Endothelial cell (in vitro differentiated cells): Measurements from ENCODE around the gene FIGNL2. TPM values are rescaled to one million over a fixed set of nuclear protein-coding genes. Genes with fewer than 3 reads are reported as not detected.

ENCODE experiments used
- DNase-seq: peaks from one replicate; pipeline ENCODE4 v3.0.0; 2021; ENCODE audit warnings: low spot score
- H3K27ac Mint-ChIP-seq: one replicate; pipeline ENCODE4 v1.8.0; 2021; ENCODE audit warnings: mixed read lengths, inconsistent platforms; ENCODE audit not compliant: unreplicated experiment
- H3K27me3 Mint-ChIP-seq: one replicate; pipeline ENCODE4 v1.8.0; 2021; ENCODE audit warnings: mild to moderate bottlenecking, moderate library complexity, mixed read lengths, inconsistent platforms; ENCODE audit not compliant: unreplicated experiment
- H3K36me3 Mint-ChIP-seq: one replicate; pipeline ENCODE4 v1.8.0; 2021; ENCODE audit warnings: mild to moderate bottlenecking, low read depth, mixed read lengths, inconsistent platforms; ENCODE audit not compliant: unreplicated experiment
- H3K4me1 Mint-ChIP-seq: one replicate; pipeline ENCODE4 v1.8.0; 2021; ENCODE audit warnings: mild to moderate bottlenecking, mixed read lengths, inconsistent platforms; ENCODE audit not compliant: unreplicated experiment
- H3K4me3 Mint-ChIP-seq: one replicate; pipeline ENCODE4 v1.8.0; 2021; ENCODE audit warnings: mild to moderate bottlenecking, mixed read lengths, inconsistent platforms; ENCODE audit not compliant: unreplicated experiment
- H3K9me3 Mint-ChIP-seq: one replicate; pipeline ENCODE4 v1.8.0; 2021; ENCODE audit warnings: mixed read lengths, inconsistent platforms; ENCODE audit not compliant: unreplicated experiment
- CTCF ChIP-seq: fragments of 200-600 bp; sonication (generic); IDR thresholded peaks from one replicate; pipeline ENCODE4 v1.5.0; 2021; ENCODE audit warnings: antibody characterized with exemption; ENCODE audit not compliant: unreplicated experiment
- total RNA-seq: library from RNA; stranded (reverse); fragmentation: NEBNext Ultra II Directional; extraction: Animal tissue kit (Norgen Biotek cat#: 25700); gene quantifications from one replicate; pipeline ENCODE4 v1.2.1, GENCODE V29; 2021; ENCODE audit not compliant: unreplicated experiment

The FIGNL2 gene
- total RNA-seq, 1 donor from 2014 or later, result 42.0 TPM

GRCh38 chr12:51774933-51775332 lies 73.6 kb downstream of the FIGNL2 start:
- H3K4me1 Mint-ChIP-seq, result no peaks in the 10 kb centered on the region
- H3K27ac Mint-ChIP-seq, result no peak overlapping the region
- H3K27me3 Mint-ChIP-seq, result peaks cover 3% of the 10 kb centered on the region
- DNase-seq, result no peak
- H3K4me3 Mint-ChIP-seq, result no peak overlapping the region
- no peaks in the 10 kb centered on the region for H3K9me3 Mint-ChIP-seq
- TF ChIP-seq CTCF, result no peak
- H3K36me3 Mint-ChIP-seq, result peaks cover 5% of the 10 kb centered on the region

- Mint-ChIP-seq H3K9me3 (no peaks in the 10 kb centered on the region), H3K36me3 (peaks cover 5% of the 10 kb centered on the region), H3K27me3 (peaks cover 3% of the 10 kb centered on the region), H3K4me1 (no peaks in the 10 kb centered on the region), H3K27ac (no peak overlapping the region), H3K4me3 (no peak overlapping the region)
- DNase-seq, result no peak
- TF ChIP-seq CTCF, result no peak
Measured at GRCh38 chr12:51773145-51773869, 75.2 kb downstream of the FIGNL2 start.

- Mint-ChIP-seq H3K4me3 (no peak overlapping the region), H3K9me3 (no peaks in the 10 kb centered on the region), H3K4me1 (no peaks in the 10 kb centered on the region), H3K36me3 (peaks cover 10% of the 10 kb centered on the region), H3K27me3 (peaks cover under 1% of the 10 kb centered on the region), H3K27ac (no peak overlapping the region)
- no peak for TF ChIP-seq CTCF
- DNase-seq, result no peak
Measured at GRCh38 chr12:51771008-51771407, 77.5 kb downstream of the FIGNL2 start.

Other genes with a start within 250 kb of the FIGNL2 start
- gene ANKRD33, start 39.4 kb upstream of the FIGNL2 start, total RNA-seq, result 0.31 TPM
- 395 TPM for gene ACVRL1, start 58.8 kb upstream of the FIGNL2 start, total RNA-seq
- gene ACVR1B, start 103.0 kb upstream of the FIGNL2 start, total RNA-seq, result 30.5 TPM
- gene TAMALIN, start 158.2 kb upstream of the FIGNL2 start, total RNA-seq, result 29.7 TPM
- gene NR4A1, start 202.7 kb upstream of the FIGNL2 start, total RNA-seq, result 1.0 TPM
- gene ATG101, start 221.3 kb upstream of the FIGNL2 start, total RNA-seq, result 30.6 TPM
- not detected for gene SMIM41, start 231.0 kb upstream of the FIGNL2 start, total RNA-seq